Stimulated activated CD8-positive, alpha-beta memory T cell treated with anti-CD3 and anti-CD28 coated beads, Interleukin-4, amount 100 ng/mL, for 48 hours (primary cell): Measurements from ENCODE around the gene MDC1.

ENCODE experiments used
- DNase-seq: peaks from one replicate; pipeline ENCODE4 v3.0.0-alpha.2; 2020

Gene MDC1

GRCh38 chr6:30696432-30696831 lies 20.6 kb downstream of the MDC1 start:
- DNase-seq, result no peak

- no peak for DNase-seq
These were observed 25.8 kb downstream of the MDC1 start for GRCh38 chr6:30691208-30691847.

- DNase-seq, result peak; percentile 87
These were observed 26.5 kb downstream of the MDC1 start, which contains the start of gene NRM for GRCh38 chr6:30690403-30691207. NRM (minus strand) TSS chr6:30690984; CDS start chr6:30690974, 10 bp downstream.

GRCh38 chr6:30689985-30690384 lies 27.1 kb downstream of the MDC1 start:
- DNase-seq, result no peak

GRCh38 chr6:30689022-30689865 lies 27.8 kb downstream of the MDC1 start:
- DNase-seq, result no peak

GRCh38 chr6:30688569-30688968 lies 28.5 kb downstream of the MDC1 start:
- DNase-seq, result no peak

- peak; percentile 33 for DNase-seq
These were observed 29.2 kb downstream of the MDC1 start for GRCh38 chr6:30687659-30688431.

- DNase-seq, result peak; percentile 94
These were observed 30.0 kb downstream of the MDC1 start for GRCh38 chr6:30686908-30687658.

- peak; percentile 91 for DNase-seq
These were observed 30.8 kb downstream of the MDC1 start, which contains the start of gene PPP1R18 for GRCh38 chr6:30686009-30686907. PPP1R18 (minus strand) TSS chr6:30686645; CDS start chr6:30686018, 627 bp downstream.

- peak; percentile 52 for DNase-seq
These were observed 31.7 kb downstream of the MDC1 start for GRCh38 chr6:30685157-30686008.

GRCh38 chr6:30684386-30685156 lies 32.5 kb downstream of the MDC1 start:
- DNase-seq, result peak; percentile 74

- no peak for DNase-seq
These were observed 33.1 kb downstream of the MDC1 start for GRCh38 chr6:30683980-30684338.

GRCh38 chr6:30683183-30683979 lies 33.7 kb downstream of the MDC1 start:
- peak; percentile 38 for DNase-seq

- DNase-seq, result peak; percentile 88
These were observed 34.7 kb downstream of the MDC1 start for GRCh38 chr6:30682143-30683117.

- DNase-seq, result no peak
These were observed 35.3 kb downstream of the MDC1 start for GRCh38 chr6:30681766-30682142.

GRCh38 chr6:30679765-30680535 lies 37.1 kb downstream of the MDC1 start:
- DNase-seq, result peak; percentile 32
